ENCODE measurements around the gene CASP3.

Gene CASP3

DNA sequence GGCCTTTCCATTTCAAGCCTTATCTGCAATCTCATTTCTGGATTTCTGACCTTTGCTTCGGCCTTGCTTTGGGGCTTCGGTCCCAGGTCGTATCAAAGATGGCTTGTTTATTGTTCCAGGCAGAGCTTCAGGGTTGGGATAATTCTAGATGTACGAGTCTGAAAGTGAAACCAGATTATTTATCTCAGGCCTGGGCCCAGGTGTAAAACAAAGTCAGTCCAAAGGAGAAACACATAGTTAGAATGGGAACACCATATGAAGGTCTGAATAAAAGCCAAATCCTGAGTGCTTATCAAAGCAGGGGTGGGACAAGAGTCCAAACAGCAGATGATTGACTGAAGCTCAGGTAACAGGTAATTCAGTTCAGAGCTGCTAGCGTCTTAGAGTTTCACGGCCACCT, 17.4 kb upstream of the CASP3 start:
- H2BK12ac ChIP-seq (ENCODE audit: low read length): no peak overlapping the region
- no peaks in the 10 kb centered on the region for H3K79me1 ChIP-seq (ENCODE audit: low read depth, low read length)
- no peak for DNase-seq (ENCODE audit: low spot score)
- no CpG with 5 or more reads among the region's 6 CpGs for WGBS, 2 donors (ENCODE audit: extremely low coverage in 2 of 2, insufficient read length in 2 of 2, insufficient replicate concordance in 1 of 2)
- no peak overlapping the region for H3K27ac ChIP-seq (replicated peaks; ENCODE audit: low read length)
- no peaks in the 10 kb centered on the region for H3K9me3 ChIP-seq (replicated peaks in 1 of 2; ENCODE audit: control insufficient read depth in 2 of 2, insufficient read depth in 1 of 2, low read depth in 1 of 2, low read length in 2 of 2)
- no peak overlapping the region for H3K23ac ChIP-seq (ENCODE audit: low read depth, low read length, poor library complexity)
- no peaks in the 10 kb centered on the region for H3K4me1 ChIP-seq (ENCODE audit: control insufficient read depth in 2 of 2, insufficient read depth in 1 of 2, low read depth in 1 of 2, low read length in 2 of 2)
- H3K4ac ChIP-seq (ENCODE audit: low read length): no peak overlapping the region
- no peak overlapping the region for H3K14ac ChIP-seq (ENCODE audit: low read length)
- no peak overlapping the region for H4K8ac ChIP-seq (ENCODE audit: low read depth, low read length)
- no peak overlapping the region for H3K18ac ChIP-seq (ENCODE audit: low read length)
- H3K4me2 ChIP-seq (ENCODE audit: insufficient read depth, low read length, poor library complexity, severe bottlenecking): no peak overlapping the region
- no peak overlapping the region for H4K91ac ChIP-seq (ENCODE audit: low read depth, low read length, poor library complexity)
- H3K4me3 ChIP-seq (ENCODE audit: low read length in 2 of 2): no peak overlapping the region
- H2AFZ ChIP-seq (ENCODE audit: low read length): no peak overlapping the region
- H3K27me3 ChIP-seq (ENCODE audit: control insufficient read depth in 3 of 3, insufficient read depth in 3 of 3, low read depth in 1 of 3, low read length in 3 of 3): no peaks in the 10 kb centered on the region
- H2BK5ac ChIP-seq (ENCODE audit: low read length): no peak overlapping the region
- H3K9ac ChIP-seq (ENCODE audit: low read depth, low read length, poor library complexity): no peak overlapping the region
- H2BK15ac ChIP-seq (ENCODE audit: low read length): no peak overlapping the region
- no peak overlapping the region for H2BK120ac ChIP-seq (ENCODE audit: low read depth, low read length)
- H2AK5ac ChIP-seq (ENCODE audit: low read depth, low read length): no peak overlapping the region
- peaks cover 4 to 84% of the 10 kb centered on the region in 2 donors for H3K36me3 ChIP-seq (replicated peaks in 1 of 2; ENCODE audit: control insufficient read depth in 2 of 2, insufficient read depth in 2 of 2, low read length in 2 of 2)

- Histone ChIP-seq H3K4me3 (ENCODE audit: low read length in 2 of 2) (no peak overlapping the region), H3K23ac (ENCODE audit: low read depth, low read length, poor library complexity) (no peak overlapping the region), H3K9me3 (replicated peaks in 1 of 2; ENCODE audit: control insufficient read depth in 2 of 2, insufficient read depth in 1 of 2, low read depth in 1 of 2, low read length in 2 of 2) (no peaks in the 10 kb centered on the region), H3K27me3 (ENCODE audit: control insufficient read depth in 3 of 3, insufficient read depth in 3 of 3, low read depth in 1 of 3, low read length in 3 of 3) (no peaks in the 10 kb centered on the region), H4K8ac (ENCODE audit: low read depth, low read length) (no peak overlapping the region), H2BK12ac (ENCODE audit: low read length) (no peak overlapping the region), H3K14ac (ENCODE audit: low read length) (no peak overlapping the region), H3K27ac (replicated peaks; ENCODE audit: low read length) (no peak overlapping the region), H2BK120ac (ENCODE audit: low read depth, low read length) (no peak overlapping the region), H3K9ac (ENCODE audit: low read depth, low read length, poor library complexity) (no peak overlapping the region), H2BK15ac (ENCODE audit: low read length) (no peak overlapping the region), H2BK5ac (ENCODE audit: low read length) (no peak overlapping the region), H3K4ac (ENCODE audit: low read length) (no peak overlapping the region), H4K91ac (ENCODE audit: low read depth, low read length, poor library complexity) (no peak overlapping the region), H2AFZ (ENCODE audit: low read length) (no peak overlapping the region), H3K18ac (ENCODE audit: low read length) (no peak overlapping the region), H3K36me3 (replicated peaks in 1 of 2; ENCODE audit: control insufficient read depth in 2 of 2, insufficient read depth in 2 of 2, low read length in 2 of 2) (peaks cover 4 to 86% of the 10 kb centered on the region in 2 donors), H3K4me1 (ENCODE audit: control insufficient read depth in 2 of 2, insufficient read depth in 1 of 2, low read depth in 1 of 2, low read length in 2 of 2) (no peaks in the 10 kb centered on the region), H3K79me1 (ENCODE audit: low read depth, low read length) (no peaks in the 10 kb centered on the region), H3K4me2 (ENCODE audit: insufficient read depth, low read length, poor library complexity, severe bottlenecking) (no peak overlapping the region), H2AK5ac (ENCODE audit: low read depth, low read length) (no peak overlapping the region)
- no CpG with 5 or more reads among the region's 6 CpGs for WGBS, 2 donors (ENCODE audit: extremely low coverage in 2 of 2, insufficient read length in 2 of 2, insufficient replicate concordance in 1 of 2)
- no peak for DNase-seq (ENCODE audit: low spot score)
Observed at GRCh38 chr4:184664445-184665210, 15.4 kb upstream of the CASP3 start.

DNA sequence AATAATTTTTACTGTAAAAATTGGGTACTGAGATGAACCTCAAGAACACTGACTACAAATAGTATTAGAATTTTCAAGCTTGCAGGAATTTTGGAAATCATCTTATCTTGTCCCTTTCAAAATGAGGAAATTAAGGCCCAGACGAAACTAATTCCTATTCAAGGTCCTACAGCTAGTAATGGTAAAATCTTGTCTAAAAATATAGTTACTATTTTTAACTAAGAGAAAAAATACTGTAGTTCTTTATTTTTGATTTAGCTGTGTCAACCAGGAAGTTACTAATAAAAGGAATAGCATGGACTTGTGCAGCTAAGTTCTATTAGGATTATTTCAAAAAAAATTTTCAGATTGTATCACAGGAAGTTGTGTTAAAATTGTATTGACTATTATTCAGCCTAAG, 13.0 kb upstream of the CASP3 start:
- no peak for DNase-seq (ENCODE audit: low spot score)
- H3K9ac ChIP-seq (ENCODE audit: low read depth, low read length, poor library complexity): no peak overlapping the region
- no peak overlapping the region for H3K4me3 ChIP-seq (ENCODE audit: low read length in 2 of 2)
- WGBS, 2 donors (ENCODE audit: extremely low coverage in 2 of 2, insufficient read length in 2 of 2, insufficient replicate concordance in 1 of 2): no CpG with 5 or more reads among the region's 1 CpG
- H2BK15ac ChIP-seq (ENCODE audit: low read length): no peak overlapping the region
- H2AFZ ChIP-seq (ENCODE audit: low read length): no peak overlapping the region
- H3K36me3 ChIP-seq (replicated peaks in 1 of 2; ENCODE audit: control insufficient read depth in 2 of 2, insufficient read depth in 2 of 2, low read length in 2 of 2): peaks cover 0 to 82% of the 10 kb centered on the region in 2 donors
- no peak overlapping the region for H3K4ac ChIP-seq (ENCODE audit: low read length)
- H3K4me2 ChIP-seq (ENCODE audit: insufficient read depth, low read length, poor library complexity, severe bottlenecking): no peak overlapping the region
- H2BK12ac ChIP-seq (ENCODE audit: low read length): no peak overlapping the region
- no peak overlapping the region for H3K23ac ChIP-seq (ENCODE audit: low read depth, low read length, poor library complexity)
- H2AK5ac ChIP-seq (ENCODE audit: low read depth, low read length): no peak overlapping the region
- no peak overlapping the region for H2BK5ac ChIP-seq (ENCODE audit: low read length)
- H3K4me1 ChIP-seq (ENCODE audit: control insufficient read depth in 2 of 2, insufficient read depth in 1 of 2, low read depth in 1 of 2, low read length in 2 of 2): no peaks in the 10 kb centered on the region
- no peak overlapping the region for H3K14ac ChIP-seq (ENCODE audit: low read length)
- H4K8ac ChIP-seq (ENCODE audit: low read depth, low read length): no peak overlapping the region
- H2BK120ac ChIP-seq (ENCODE audit: low read depth, low read length): no peak overlapping the region
- H3K27me3 ChIP-seq (ENCODE audit: control insufficient read depth in 3 of 3, insufficient read depth in 3 of 3, low read depth in 1 of 3, low read length in 3 of 3): no peaks in the 10 kb centered on the region
- no peaks in the 10 kb centered on the region for H3K79me1 ChIP-seq (ENCODE audit: low read depth, low read length)
- no peak overlapping the region for H3K18ac ChIP-seq (ENCODE audit: low read length)
- no peak overlapping the region for H4K91ac ChIP-seq (ENCODE audit: low read depth, low read length, poor library complexity)
- no peaks in the 10 kb centered on the region for H3K9me3 ChIP-seq (replicated peaks in 1 of 2; ENCODE audit: control insufficient read depth in 2 of 2, insufficient read depth in 1 of 2, low read depth in 1 of 2, low read length in 2 of 2)
- H3K27ac ChIP-seq (replicated peaks; ENCODE audit: low read length): no peak overlapping the region

GRCh38 chr4:184660978-184661377, 11.7 kb upstream of the CASP3 start:
- H3K79me1 ChIP-seq (ENCODE audit: low read depth, low read length): no peaks in the 10 kb centered on the region
- no peak overlapping the region for H3K14ac ChIP-seq (ENCODE audit: low read length)
- peaks cover 0 to 82% of the 10 kb centered on the region in 2 donors for H3K36me3 ChIP-seq (replicated peaks in 1 of 2; ENCODE audit: control insufficient read depth in 2 of 2, insufficient read depth in 2 of 2, low read length in 2 of 2)

More at GRCh38 chr4:184660978-184661377, 11.7 kb upstream of the CASP3 start:
- no peak overlapping the region for H3K4me3 ChIP-seq (ENCODE audit: low read length in 2 of 2)
- no peaks in the 10 kb centered on the region for H3K4me1 ChIP-seq (ENCODE audit: control insufficient read depth in 2 of 2, insufficient read depth in 1 of 2, low read depth in 1 of 2, low read length in 2 of 2)
- H3K9ac ChIP-seq (ENCODE audit: low read depth, low read length, poor library complexity): no peak overlapping the region
- H2BK120ac ChIP-seq (ENCODE audit: low read depth, low read length): no peak overlapping the region
- H2AFZ ChIP-seq (ENCODE audit: low read length): no peak overlapping the region
- no peaks in the 10 kb centered on the region for H3K27me3 ChIP-seq (ENCODE audit: control insufficient read depth in 3 of 3, insufficient read depth in 3 of 3, low read depth in 1 of 3, low read length in 3 of 3)
- H3K18ac ChIP-seq (ENCODE audit: low read length): no peak overlapping the region
- DNase-seq (ENCODE audit: low spot score): no peak
- H4K8ac ChIP-seq (ENCODE audit: low read depth, low read length): no peak overlapping the region
- no peak overlapping the region for H3K23ac ChIP-seq (ENCODE audit: low read depth, low read length, poor library complexity)
- no peak overlapping the region for H3K4me2 ChIP-seq (ENCODE audit: insufficient read depth, low read length, poor library complexity, severe bottlenecking)
- no peak overlapping the region for H2BK15ac ChIP-seq (ENCODE audit: low read length)
- no peak overlapping the region for H2BK12ac ChIP-seq (ENCODE audit: low read length)
- no peaks in the 10 kb centered on the region for H3K9me3 ChIP-seq (replicated peaks in 1 of 2; ENCODE audit: control insufficient read depth in 2 of 2, insufficient read depth in 1 of 2, low read depth in 1 of 2, low read length in 2 of 2)
- no peak overlapping the region for H4K91ac ChIP-seq (ENCODE audit: low read depth, low read length, poor library complexity)
- H3K27ac ChIP-seq (replicated peaks; ENCODE audit: low read length): no peak overlapping the region
- no peak overlapping the region for H3K4ac ChIP-seq (ENCODE audit: low read length)
- H2AK5ac ChIP-seq (ENCODE audit: low read depth, low read length): no peak overlapping the region
- H2BK5ac ChIP-seq (ENCODE audit: low read length): no peak overlapping the region

All from neuronal stem cell (in vitro differentiated cells).